Measurements from ENCODE around the gene FAM204A.

DNA sequence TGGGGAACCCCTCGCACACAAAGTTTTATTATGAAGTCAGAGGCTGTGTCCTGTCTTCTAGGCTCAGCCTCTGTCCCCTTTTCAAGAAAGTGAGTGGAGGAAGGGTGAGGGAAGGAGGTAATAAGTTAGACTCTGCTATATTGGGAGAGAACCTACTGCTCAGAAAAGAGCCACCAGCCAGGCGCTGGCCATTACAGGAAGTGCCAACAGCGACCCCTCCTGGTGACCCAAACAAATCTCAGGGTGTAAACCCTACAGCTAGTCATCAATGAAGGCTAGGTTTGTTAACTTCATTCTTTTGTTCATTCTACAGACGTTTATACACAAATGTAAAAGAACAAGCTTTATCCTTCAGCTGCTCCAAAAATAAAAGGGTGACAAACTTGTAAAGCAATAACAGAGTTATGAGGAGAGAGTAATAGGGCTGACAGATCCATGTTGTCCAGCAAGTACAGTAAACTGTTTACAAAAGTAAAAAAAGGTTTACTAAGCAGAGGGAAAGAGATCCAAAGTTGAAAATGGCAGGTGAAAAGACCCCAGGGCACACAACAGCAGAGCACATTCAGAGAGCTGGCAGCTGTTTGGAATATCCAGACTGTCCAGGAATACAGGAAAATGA, 82.7 kb downstream of the FAM204A start:
- TF ChIP-seq, protein P1, sequence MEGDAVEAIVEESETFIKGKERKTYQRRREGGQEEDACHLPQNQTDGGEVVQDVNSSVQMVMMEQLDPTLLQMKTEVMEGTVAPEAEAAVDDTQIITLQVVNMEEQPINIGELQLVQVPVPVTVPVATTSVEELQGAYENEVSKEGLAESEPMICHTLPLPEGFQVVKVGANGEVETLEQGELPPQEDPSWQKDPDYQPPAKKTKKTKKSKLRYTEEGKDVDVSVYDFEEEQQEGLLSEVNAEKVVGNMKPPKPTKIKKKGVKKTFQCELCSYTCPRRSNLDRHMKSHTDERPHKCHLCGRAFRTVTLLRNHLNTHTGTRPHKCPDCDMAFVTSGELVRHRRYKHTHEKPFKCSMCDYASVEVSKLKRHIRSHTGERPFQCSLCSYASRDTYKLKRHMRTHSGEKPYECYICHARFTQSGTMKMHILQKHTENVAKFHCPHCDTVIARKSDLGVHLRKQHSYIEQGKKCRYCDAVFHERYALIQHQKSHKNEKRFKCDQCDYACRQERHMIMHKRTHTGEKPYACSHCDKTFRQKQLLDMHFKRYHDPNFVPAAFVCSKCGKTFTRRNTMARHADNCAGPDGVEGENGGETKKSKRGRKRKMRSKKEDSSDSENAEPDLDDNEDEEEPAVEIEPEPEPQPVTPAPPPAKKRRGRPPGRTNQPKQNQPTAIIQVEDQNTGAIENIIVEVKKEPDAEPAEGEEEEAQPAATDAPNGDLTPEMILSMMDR (IDR thresholded peaks at IDR 0.05; ENCODE audit: poor library complexity) = peak; percentile 64
- TF ChIP-seq EZH2 (IDR thresholded peaks at IDR 0.05; ENCODE audit: borderline replicate concordance) = no peak

Measured in hepatocyte (in vitro differentiated cells).